Neural progenitor cell (in vitro differentiated cells): ENCODE data around the gene ATG10. TPM values are rescaled to one million over a fixed set of nuclear protein-coding genes. Genes with fewer than 3 reads are reported as not detected.
A peak's percentile ranks its signal among the peaks of the same experiment; 100 is the strongest.

Experiments
- DNase-seq: peaks from one replicate; pipeline ENCODE4 v3.0.0-alpha.2; 2016; ENCODE audit warnings: low spot score
- H2AFZ ChIP-seq: fragments of 200-600 bp; sonication (generic); replicated peaks from 2 replicates; pipeline ENCODE4 v1.6.1; 2016; ENCODE audit warnings: antibody characterized with exemption
- H3F3A ChIP-seq: fragments of 200-600 bp; sonication (generic); 2 replicates; pipeline ENCODE4 v1.6.1; 2016; ENCODE audit warnings: antibody characterized with exemption, low read depth
- H3K27ac ChIP-seq: fragments of 200-600 bp; sonication (generic); 2 replicates; pipeline ENCODE4 v1.5.1; 2016; ENCODE audit warnings: mild to moderate bottlenecking
- H3K27me3 ChIP-seq: fragments of 200-600 bp; sonication (generic); 2 replicates; pipeline ENCODE4 v1.6.1; 2016; ENCODE audit warnings: mild to moderate bottlenecking, moderate library complexity
- H3K36me3 ChIP-seq: fragments of 200-600 bp; sonication (generic); 2 replicates; pipeline ENCODE4 v1.5.1; 2016
- H3K4me1 ChIP-seq: fragments of 200-600 bp; sonication (generic); 2 replicates; pipeline ENCODE4 v1.6.1; 2016; ENCODE audit warnings: mixed run types
- H3K4me2 ChIP-seq: fragments of 200-600 bp; sonication (generic); 2 replicates; pipeline ENCODE4 v1.6.1; 2016
- H3K4me3 ChIP-seq: fragments of 200-600 bp; sonication (generic); 2 replicates; pipeline ENCODE4 v1.5.1; 2016
- H3K79me2 ChIP-seq: fragments of 200-600 bp; sonication (generic); 2 replicates; pipeline ENCODE4 v1.6.1; 2016; ENCODE audit warnings: low read depth
- H3K9ac ChIP-seq: fragments of 200-600 bp; sonication (generic); 2 replicates; pipeline ENCODE4 v1.6.1; 2016
- H3K9me3 ChIP-seq: fragments of 200-600 bp; sonication (generic); 2 replicates; pipeline ENCODE4 v1.5.1; 2016; ENCODE audit warnings: low read depth
- H4K20me1 ChIP-seq: fragments of 200-600 bp; sonication (generic); 2 replicates; pipeline ENCODE4 v1.6.1; 2016; ENCODE audit warnings: low read depth
- H3K27ac Mint-ChIP-seq: 3 replicates; pipeline ENCODE4 v1.8.0; 2021; ENCODE audit warnings: mixed read lengths
- H3K27me3 Mint-ChIP-seq: 2 replicates; pipeline ENCODE4 v1.8.0; 2022; ENCODE audit warnings: low read depth, mild to moderate bottlenecking, inconsistent platforms, moderate library complexity, mixed read lengths; ENCODE audit not compliant: insufficient read depth
- H3K36me3 Mint-ChIP-seq: 3 replicates; pipeline ENCODE4 v1.8.0; 2021; ENCODE audit warnings: mixed read lengths
- H3K4me1 Mint-ChIP-seq: 3 replicates; pipeline ENCODE4 v1.8.0; 2021; ENCODE audit warnings: mixed read lengths
- H3K4me3 Mint-ChIP-seq: 3 replicates; pipeline ENCODE4 v1.8.0; 2021; ENCODE audit warnings: mild to moderate bottlenecking, moderate library complexity, mixed read lengths
- H3K9me3 Mint-ChIP-seq: 3 replicates; pipeline ENCODE4 v1.8.0; 2020; ENCODE audit warnings: mixed read lengths
- CTCF ChIP-seq: fragments of 200-600 bp; sonication (generic); IDR thresholded peaks from 2 replicates; pipeline ENCODE4 v1.5.1; 2017; ENCODE audit warnings: antibody characterized with exemption, mild to moderate bottlenecking
- EZH2 ChIP-seq: fragments of 200-600 bp; sonication (generic); IDR thresholded peaks from 2 replicates; pipeline ENCODE4 v1.6.1; 2017; ENCODE audit warnings: antibody characterized with exemption, mild to moderate bottlenecking, moderate library complexity
- EZH2phosphoT487 ChIP-seq: fragments of 200-600 bp; sonication (generic); IDR thresholded peaks from 2 replicates; pipeline ENCODE4 v1.6.1; 2017; ENCODE audit warnings: antibody characterized with exemption
- total RNA-seq: library from RNA; depleted of rRNA; stranded (reverse); fragments of >200 nt; gene quantifications from 2 replicates; pipeline ENCODE4 v1.2.3, GENCODE V29; 2015; ENCODE audit warnings: low replicate concordance

The ATG10 gene
- total RNA-seq, 1 donor from 2014 or later: 13.4 TPM

- H3K4me1 ChIP-seq: peaks cover 6% of the 10 kb centered on the region
- no peaks in the 10 kb centered on the region for H3K9me3 ChIP-seq
- H3K4me3 ChIP-seq: no peak overlapping the region
- H3F3A ChIP-seq: no peaks in the 10 kb centered on the region
- H4K20me1 ChIP-seq: no peaks in the 10 kb centered on the region
- no peak overlapping the region for H3K4me3 Mint-ChIP-seq
- no peaks in the 10 kb centered on the region for H3K27me3 Mint-ChIP-seq
- no peak overlapping the region for H3K9ac ChIP-seq
- no peaks in the 10 kb centered on the region for H3K36me3 Mint-ChIP-seq
- H3K27me3 ChIP-seq: no peaks in the 10 kb centered on the region
- H3K9me3 Mint-ChIP-seq: no peaks in the 10 kb centered on the region
- DNase-seq: no peak
- TF ChIP-seq EZH2: no peak
- TF ChIP-seq CTCF: no peak
- no peak for TF ChIP-seq EZH2phosphoT487
- peaks cover 5% of the 10 kb centered on the region for H3K4me1 Mint-ChIP-seq
- H3K36me3 ChIP-seq: no peaks in the 10 kb centered on the region
- H2AFZ ChIP-seq: no peak overlapping the region
- no peak overlapping the region for H3K27ac ChIP-seq
- H3K4me2 ChIP-seq: no peak overlapping the region
- no peak overlapping the region for H3K27ac Mint-ChIP-seq
- H3K79me2 ChIP-seq: no peaks in the 10 kb centered on the region
These were observed 183.5 kb downstream of the ATG10 start for GRCh38 chr5:82155305-82155704.

- H3F3A ChIP-seq: no peaks in the 10 kb centered on the region
- H3K9ac ChIP-seq: no peak overlapping the region
- no peak overlapping the region for H3K4me3 ChIP-seq
- Mint-ChIP-seq H3K4me1 (peaks cover 5% of the 10 kb centered on the region), H3K36me3 (no peaks in the 10 kb centered on the region), H3K27me3 (no peaks in the 10 kb centered on the region), H3K27ac (no peak overlapping the region), H3K9me3 (no peaks in the 10 kb centered on the region), H3K4me3 (no peak overlapping the region)
- no peaks in the 10 kb centered on the region for H3K79me2 ChIP-seq
- no peaks in the 10 kb centered on the region for H4K20me1 ChIP-seq
- DNase-seq: peak; percentile 9
- H3K36me3 ChIP-seq: no peaks in the 10 kb centered on the region
- no peak overlapping the region for H3K4me2 ChIP-seq
- H2AFZ ChIP-seq: no peak overlapping the region
- no peaks in the 10 kb centered on the region for H3K9me3 ChIP-seq
- peaks cover 6% of the 10 kb centered on the region for H3K4me1 ChIP-seq
- TF ChIP-seq EZH2: no peak
- no peak for TF ChIP-seq CTCF
- TF ChIP-seq EZH2phosphoT487: no peak
- H3K27me3 ChIP-seq: no peaks in the 10 kb centered on the region
- no peak overlapping the region for H3K27ac ChIP-seq
These were observed 185.1 kb downstream of the ATG10 start for GRCh38 chr5:82156874-82157273.

GRCh38 chr5:82158755-82159413 is 187.1 kb downstream of the ATG10 start:
- H3K79me2 ChIP-seq: no peaks in the 10 kb centered on the region
- no peaks in the 10 kb centered on the region for H3K9me3 ChIP-seq
- peaks cover 5% of the 10 kb centered on the region for H3K4me1 Mint-ChIP-seq
- H3K4me2 ChIP-seq: no peak overlapping the region
- no peaks in the 10 kb centered on the region for H3K36me3 Mint-ChIP-seq
- DNase-seq: no peak
- no peak overlapping the region for H3K27ac ChIP-seq
- no peak overlapping the region for H2AFZ ChIP-seq
- no peak for TF ChIP-seq EZH2phosphoT487
- TF ChIP-seq CTCF: no peak
- H3K27me3 ChIP-seq: no peaks in the 10 kb centered on the region
- H3K27me3 Mint-ChIP-seq: no peaks in the 10 kb centered on the region
- no peak overlapping the region for H3K27ac Mint-ChIP-seq
- H4K20me1 ChIP-seq: no peaks in the 10 kb centered on the region
- H3F3A ChIP-seq: no peaks in the 10 kb centered on the region
- peaks cover 11% of the 10 kb centered on the region for H3K4me1 ChIP-seq
- no peak overlapping the region for H3K9ac ChIP-seq
- no peak overlapping the region for H3K4me3 Mint-ChIP-seq
- H3K4me3 ChIP-seq: no peak overlapping the region
- no peaks in the 10 kb centered on the region for H3K9me3 Mint-ChIP-seq
- no peaks in the 10 kb centered on the region for H3K36me3 ChIP-seq
